Right kidney (tissue), 1 donor: Measurements from ENCODE around the gene C1orf210.

Experiments used
- DNase-seq: peaks from one replicate; pipeline ENCODE4 v3.0.0-alpha.2; 2016

The C1orf210 gene

GRCh38 chr1:43250351-43250761 is 35.0 kb downstream of the C1orf210 start:
- DNase-seq = no peak

DNA sequence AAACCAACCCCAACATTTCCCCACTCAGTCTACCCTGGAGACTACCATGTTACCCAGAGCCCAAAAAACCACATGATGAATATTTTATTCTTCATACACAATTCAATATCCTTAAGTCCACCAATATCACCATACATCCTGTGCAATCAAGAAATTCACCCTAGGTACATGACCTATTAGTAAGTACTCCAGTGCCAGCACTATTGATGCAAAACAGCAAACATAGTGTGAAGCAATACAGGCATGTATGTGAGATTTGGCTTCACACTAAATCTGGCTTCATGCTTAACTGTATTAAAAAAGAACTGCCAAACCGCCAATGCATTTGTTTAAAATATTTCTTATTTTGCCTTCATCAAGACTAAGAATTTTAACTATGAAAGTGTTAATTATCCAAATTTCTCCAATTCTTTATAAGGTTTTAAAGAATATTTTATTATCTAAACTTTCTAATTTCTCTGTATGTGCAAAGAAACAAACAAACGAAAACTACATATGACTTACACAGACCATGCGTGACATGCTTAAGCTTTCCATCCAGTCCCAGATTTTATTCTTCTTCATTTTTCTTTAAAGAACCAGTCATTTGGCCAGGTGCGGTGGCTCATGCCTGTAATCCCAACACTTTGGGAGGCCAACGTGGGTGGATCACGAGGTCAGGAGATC is 38.0 kb downstream of the C1orf210 start:
- DNase-seq = no peak

DNA sequence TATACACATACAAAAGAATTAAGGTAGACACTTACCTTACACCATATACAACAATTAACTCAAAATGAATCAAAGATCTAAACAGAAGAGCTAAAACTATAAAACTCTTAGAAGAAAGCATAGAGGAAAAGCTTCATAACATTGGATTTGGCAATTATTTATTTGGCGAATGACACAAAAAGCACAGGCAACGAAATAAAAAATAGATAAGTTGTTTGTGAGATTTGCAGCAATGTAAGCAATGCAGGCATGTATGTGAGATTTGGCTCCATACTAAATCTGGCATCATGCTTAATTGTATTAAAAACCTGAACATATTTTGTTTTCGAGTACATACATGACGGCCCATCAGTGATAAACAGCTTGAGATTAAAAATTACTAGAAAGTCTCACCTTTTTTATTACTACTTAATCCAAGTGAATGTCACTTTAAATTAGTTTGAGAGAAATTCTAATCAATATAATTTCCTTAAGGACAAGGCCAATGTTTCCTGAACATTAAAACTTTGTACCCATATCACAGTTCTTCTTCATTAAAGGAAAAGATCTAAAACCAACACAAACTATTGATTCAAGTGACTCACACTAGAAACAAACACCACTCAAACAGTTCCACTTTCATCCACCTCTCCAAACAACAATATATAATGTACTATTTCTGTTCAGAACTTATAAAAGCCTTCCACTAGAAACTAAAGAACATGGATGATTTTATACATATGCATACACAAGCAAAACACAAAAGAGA is 38.7 kb downstream of the C1orf210 start:
- no peak for DNase-seq

DNA sequence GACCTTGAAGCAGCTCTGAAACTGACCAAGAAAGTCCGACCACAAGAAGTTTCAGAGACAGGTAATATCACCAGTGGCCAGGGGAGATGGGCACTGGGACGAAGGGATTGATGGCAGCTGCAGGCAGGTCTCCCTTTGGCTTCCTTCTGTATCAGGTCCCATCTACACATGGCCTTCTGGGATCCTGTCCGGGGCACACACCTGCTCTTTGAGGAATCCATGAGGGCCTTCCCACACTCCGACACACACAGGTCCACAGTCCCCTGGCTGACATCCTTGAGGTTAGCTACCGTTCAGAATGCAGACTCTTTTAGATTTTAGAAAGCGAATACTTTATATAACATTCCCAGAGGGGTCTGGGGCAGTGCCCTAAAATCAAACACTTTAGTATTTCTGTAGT is 42.1 kb downstream of the C1orf210 start:
- DNase-seq = no peak

DNA sequence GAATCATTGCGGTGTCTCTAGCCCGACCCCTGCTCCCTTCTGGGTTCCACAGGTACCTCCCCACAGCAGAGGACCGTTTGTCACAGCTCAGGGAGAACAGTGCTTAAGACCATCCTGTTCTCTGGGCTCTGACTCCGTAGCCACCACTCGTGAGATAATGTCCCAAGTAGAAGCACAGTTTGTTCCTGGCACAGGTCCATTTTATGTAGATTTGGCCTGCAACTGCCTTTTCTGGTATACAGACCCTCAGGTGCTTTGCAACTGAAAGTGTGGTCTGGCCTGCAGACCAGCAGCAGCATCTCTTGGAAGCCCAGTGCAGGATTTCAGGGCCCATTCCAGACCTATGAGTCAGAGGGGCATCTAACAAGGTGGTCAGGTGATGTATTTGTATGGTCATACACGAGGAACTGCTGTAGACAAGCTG is 44.0 kb downstream of the C1orf210 start:
- no peak for DNase-seq

- DNase-seq = no peak
Observed at GRCh38 chr1:43239484-43239883, 45.9 kb downstream of the C1orf210 start.

DNA sequence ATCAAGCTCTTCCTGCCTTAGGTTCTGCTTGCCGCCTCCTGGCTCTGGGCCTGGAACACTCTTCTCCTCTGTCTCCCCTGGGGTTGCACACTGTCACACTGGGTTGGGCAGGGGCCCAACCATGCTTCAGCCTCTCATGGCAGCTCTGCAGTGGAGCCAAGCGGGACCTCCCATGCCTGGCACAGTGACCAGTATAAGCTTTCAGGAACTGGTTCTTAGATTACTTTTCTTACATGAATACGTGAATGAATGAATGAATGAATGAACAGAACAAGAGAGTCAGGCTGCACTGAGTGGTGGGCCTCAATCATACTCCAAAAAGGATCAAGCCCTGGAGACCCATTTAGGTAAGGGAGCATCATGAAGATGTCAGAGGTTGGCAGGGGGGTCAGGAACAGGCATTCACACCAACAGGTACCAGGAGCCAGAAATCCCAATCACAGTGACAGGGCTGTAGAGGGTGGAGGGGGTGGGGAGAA is 46.4 kb downstream of the C1orf210 start:
- no peak for DNase-seq

- peak; percentile 34 for DNase-seq
Observed at GRCh38 chr1:43238085-43238484, 47.3 kb downstream of the C1orf210 start.

GRCh38 chr1:43237121-43237520 is 48.3 kb downstream of the C1orf210 start:
- DNase-seq = no peak

GRCh38 chr1:43235451-43236121 is 49.8 kb downstream of the C1orf210 start:
- no peak for DNase-seq

GRCh38 chr1:43235040-43235439 is 50.3 kb downstream of the C1orf210 start:
- DNase-seq = no peak

GRCh38 chr1:43234267-43234666 is 51.1 kb downstream of the C1orf210 start:
- no peak for DNase-seq

GRCh38 chr1:43233631-43234030 is 51.8 kb downstream of the C1orf210 start:
- DNase-seq = no peak

- DNase-seq = no peak
Observed at GRCh38 chr1:43232482-43232881, 52.9 kb downstream of the C1orf210 start.

DNA sequence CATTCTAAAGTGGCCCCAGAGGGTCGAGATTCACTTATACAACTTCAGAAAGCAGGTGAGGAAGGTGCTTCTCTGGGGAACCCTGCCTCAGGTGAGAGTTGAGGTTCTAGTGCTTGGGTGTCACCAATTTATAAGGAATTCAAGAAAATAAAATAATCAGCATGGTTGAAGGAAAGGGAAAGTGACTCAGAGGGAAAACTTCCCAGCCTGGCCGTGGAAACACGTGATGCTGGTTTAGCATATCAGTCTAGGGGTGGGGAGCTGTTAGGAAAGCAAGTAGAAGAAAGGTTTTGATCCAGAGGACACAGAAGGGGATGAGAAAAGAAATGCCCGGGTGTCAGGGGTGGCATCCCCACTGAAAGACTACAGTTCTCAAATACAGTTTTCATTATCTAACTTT is 53.3 kb downstream of the C1orf210 start:
- DNase-seq = no peak
